ENCODE measurements around the gene TMEM138.

TMEM138 gene

DNA sequence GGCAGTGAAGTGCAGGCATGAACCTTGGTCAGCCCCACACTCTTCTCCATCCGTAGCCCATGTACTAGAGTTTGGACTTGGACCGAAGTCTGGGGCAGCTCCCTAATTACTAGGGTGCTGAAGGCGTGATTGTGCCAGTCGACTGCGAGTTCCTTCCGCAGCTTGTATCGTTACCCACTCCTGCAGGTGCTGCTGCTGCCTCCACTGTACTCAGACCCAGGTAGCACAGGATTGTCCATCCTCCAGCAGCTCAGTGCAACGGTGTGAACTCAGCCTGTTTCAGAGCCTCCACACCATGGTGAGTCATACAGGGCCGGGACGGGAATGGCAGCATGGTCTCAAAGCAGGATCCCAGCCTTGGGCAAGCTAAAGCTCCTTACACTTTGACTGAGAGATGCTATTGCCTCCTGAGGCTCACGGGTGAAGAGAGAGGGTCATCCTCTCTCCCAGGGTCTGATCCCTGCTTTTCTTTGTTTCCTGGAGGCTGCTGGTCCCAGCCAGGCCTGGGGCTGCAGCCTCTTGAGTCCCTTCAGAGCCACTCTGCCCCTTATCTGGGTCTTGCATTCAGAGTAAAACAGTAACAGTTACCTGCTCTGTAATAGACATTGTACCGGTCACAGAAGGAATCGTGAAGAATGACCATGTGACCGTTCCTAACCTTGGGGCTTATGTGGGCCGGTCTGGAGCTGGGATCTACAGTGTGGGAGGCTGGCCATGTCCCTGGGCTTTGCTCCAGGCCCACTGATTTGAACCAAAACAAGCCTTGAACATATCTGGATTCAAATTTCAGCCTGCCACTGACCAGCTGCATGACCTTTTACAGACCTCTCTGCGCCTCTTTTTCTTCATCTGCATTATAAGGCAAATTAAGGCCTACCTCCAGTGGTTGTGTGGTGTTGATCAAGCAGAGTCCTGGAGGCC, 27.5 kb upstream of the TMEM138 start:
- Mint-ChIP-seq H3K4me3 (peak overlapping the region; percentile 92), H3K36me3 (ENCODE audit: insufficient read depth) (peaks cover 25% of the 10 kb centered on the region), H3K9me3 (no peaks in the 10 kb centered on the region), H3K27ac (ENCODE audit: low read depth) (no peak overlapping the region), H3K27me3 (no peaks in the 10 kb centered on the region), H3K4me1 (peaks cover 41% of the 10 kb centered on the region)
- no peak for DNase-seq (ENCODE audit: low spot score in 2 of 2)
- no peak for ATAC-seq (replicated peaks; ENCODE audit: extremely low read depth, poor library complexity, severe bottlenecking)

GRCh38 chr11:61335355-61335710, 26.8 kb upstream of the TMEM138 start:
- H3K4me3 Mint-ChIP-seq: no peak overlapping the region
- ATAC-seq (replicated peaks; ENCODE audit: extremely low read depth, poor library complexity, severe bottlenecking) (no peak), DNase-seq (ENCODE audit: low spot score in 2 of 2) (no peak)
- H3K4me1 Mint-ChIP-seq: peaks cover 36% of the 10 kb centered on the region
- H3K9me3 Mint-ChIP-seq: no peaks in the 10 kb centered on the region
- H3K27ac Mint-ChIP-seq (ENCODE audit: low read depth): no peak overlapping the region
- peaks cover 22% of the 10 kb centered on the region for H3K36me3 Mint-ChIP-seq (ENCODE audit: insufficient read depth)
- no peaks in the 10 kb centered on the region for H3K27me3 Mint-ChIP-seq

DNA sequence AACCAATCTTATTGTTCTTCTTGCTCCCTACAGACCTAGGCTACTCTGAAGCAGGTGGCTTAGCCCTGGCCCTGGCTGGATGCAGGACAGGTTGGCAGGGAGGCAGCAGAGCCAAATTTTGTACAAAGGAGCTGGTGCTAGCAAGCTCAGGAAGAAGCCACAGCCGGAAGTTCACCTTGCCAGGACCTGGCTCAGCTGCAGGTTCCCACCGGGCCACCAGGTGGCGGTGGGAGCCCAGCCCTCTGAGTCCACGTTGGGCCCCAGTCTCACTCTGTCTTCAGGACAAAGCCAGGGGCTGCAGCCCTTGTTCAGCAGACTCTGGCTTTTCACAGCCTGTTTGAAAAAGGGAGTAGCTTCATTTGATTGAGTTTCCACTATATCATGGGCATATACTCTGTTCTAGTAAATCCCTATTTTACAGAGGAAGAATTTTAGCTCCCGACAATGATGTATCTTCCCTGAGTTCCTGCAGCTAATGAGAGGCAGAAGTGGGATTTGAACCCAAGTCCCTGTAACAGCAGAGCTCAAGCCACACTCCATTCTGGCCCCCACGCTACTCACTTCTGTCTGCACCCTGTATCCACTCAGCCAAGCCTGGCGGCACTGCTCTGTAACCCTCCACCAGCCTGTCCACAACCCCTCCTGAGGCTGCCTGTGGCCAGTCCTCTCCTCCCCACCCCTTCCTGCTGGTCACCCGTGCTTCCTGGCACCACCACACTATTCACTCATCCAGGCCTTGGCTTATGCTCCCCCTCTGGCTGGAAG, 25.8 kb upstream of the TMEM138 start:
- Mint-ChIP-seq H3K4me1 (peaks cover 29% of the 10 kb centered on the region), H3K36me3 (ENCODE audit: insufficient read depth) (peaks cover 18% of the 10 kb centered on the region), H3K4me3 (no peak overlapping the region), H3K27me3 (no peaks in the 10 kb centered on the region), H3K9me3 (no peaks in the 10 kb centered on the region), H3K27ac (ENCODE audit: low read depth) (peak overlapping the region; percentile 32)
- ATAC-seq (replicated peaks; ENCODE audit: extremely low read depth, poor library complexity, severe bottlenecking) (peak; percentile 45), DNase-seq (ENCODE audit: low spot score in 2 of 2) (peak; percentile 71 to 73)

DNA sequence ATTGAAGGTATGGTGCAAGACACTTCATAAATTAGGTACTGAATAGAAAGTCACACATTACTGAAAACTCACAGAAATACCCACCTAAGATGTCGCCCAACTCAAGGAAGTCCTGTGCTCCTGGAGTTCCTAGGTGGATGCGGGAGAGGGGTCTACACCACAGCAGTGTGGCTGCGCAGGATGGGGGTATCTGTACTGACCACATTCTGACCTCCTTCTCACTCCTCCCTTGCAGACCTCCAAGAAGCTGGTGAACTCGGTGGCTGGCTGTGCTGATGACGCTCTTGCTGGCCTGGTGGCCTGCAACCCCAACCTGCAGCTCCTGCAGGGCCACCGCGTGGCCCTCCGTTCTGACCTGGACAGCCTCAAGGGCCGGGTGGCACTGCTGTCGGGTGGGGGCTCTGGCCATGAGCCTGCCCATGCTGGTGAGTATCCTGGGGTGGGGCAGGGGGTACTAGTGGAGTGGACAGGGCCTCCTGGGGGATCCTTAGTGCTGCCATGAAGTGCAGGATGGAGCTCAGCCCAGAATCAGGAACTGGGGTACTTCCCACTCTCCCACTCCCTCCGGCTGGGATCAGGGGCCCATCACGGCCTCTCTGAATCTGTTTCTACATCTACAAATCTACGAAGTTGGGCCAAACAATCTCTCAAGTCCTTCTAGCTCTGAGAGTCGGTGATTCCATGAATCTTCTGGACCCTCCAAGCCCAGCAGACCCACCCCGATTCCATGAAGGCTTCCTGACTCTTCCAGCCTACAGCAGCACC, 24.3 kb upstream of the TMEM138 start:
- Mint-ChIP-seq H3K36me3 (ENCODE audit: insufficient read depth) (peaks cover 15% of the 10 kb centered on the region), H3K4me3 (no peak overlapping the region), H3K9me3 (no peaks in the 10 kb centered on the region), H3K27ac (ENCODE audit: low read depth) (peak overlapping the region; percentile 52), H3K4me1 (peaks cover 14% of the 10 kb centered on the region), H3K27me3 (no peaks in the 10 kb centered on the region)
- no peak for DNase-seq (ENCODE audit: low spot score in 2 of 2)
- no peak for ATAC-seq (replicated peaks; ENCODE audit: extremely low read depth, poor library complexity, severe bottlenecking)

GRCh38 chr11:61338783-61339489, 23.2 kb upstream of the TMEM138 start:
- no peak overlapping the region for H3K4me3 Mint-ChIP-seq
- no peaks in the 10 kb centered on the region for H3K9me3 Mint-ChIP-seq
- peaks cover 6% of the 10 kb centered on the region for H3K4me1 Mint-ChIP-seq
- DNase-seq (ENCODE audit: low spot score in 2 of 2): no peak
- H3K27me3 Mint-ChIP-seq: no peaks in the 10 kb centered on the region
- peaks cover 5% of the 10 kb centered on the region for H3K36me3 Mint-ChIP-seq (ENCODE audit: insufficient read depth)
- no peak for ATAC-seq (replicated peaks; ENCODE audit: extremely low read depth, poor library complexity, severe bottlenecking)
- H3K27ac Mint-ChIP-seq (ENCODE audit: low read depth): peak overlapping the region; percentile 52

DNA sequence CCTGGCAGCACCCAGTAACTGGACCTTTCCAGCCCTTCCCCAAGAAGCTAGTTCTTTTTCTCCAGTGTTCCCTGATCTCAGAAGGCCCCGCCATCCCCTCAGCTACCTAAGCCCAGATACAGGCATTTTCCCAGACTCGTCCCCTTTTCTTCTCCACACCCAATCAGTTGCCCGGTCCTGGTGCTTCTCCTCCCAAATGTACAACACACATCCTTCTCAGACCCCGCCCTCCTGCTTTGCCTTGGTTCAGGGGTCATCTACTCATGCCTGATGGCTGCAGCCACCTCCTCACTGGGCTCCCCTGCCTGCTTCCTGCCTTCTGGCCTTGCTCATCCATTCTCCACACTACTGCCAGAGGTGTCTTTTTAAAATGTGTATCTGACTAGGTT, 22.7 kb upstream of the TMEM138 start:
- DNase-seq (ENCODE audit: low spot score in 2 of 2) (no peak), ATAC-seq (replicated peaks; ENCODE audit: extremely low read depth, poor library complexity, severe bottlenecking) (no peak)
- H3K27me3 Mint-ChIP-seq: no peaks in the 10 kb centered on the region
- H3K36me3 Mint-ChIP-seq (ENCODE audit: insufficient read depth): peaks cover 5% of the 10 kb centered on the region
- peaks cover 6% of the 10 kb centered on the region for H3K4me1 Mint-ChIP-seq
- no peak overlapping the region for H3K27ac Mint-ChIP-seq (ENCODE audit: low read depth)
- H3K9me3 Mint-ChIP-seq: no peaks in the 10 kb centered on the region
- no peak overlapping the region for H3K4me3 Mint-ChIP-seq

DNA sequence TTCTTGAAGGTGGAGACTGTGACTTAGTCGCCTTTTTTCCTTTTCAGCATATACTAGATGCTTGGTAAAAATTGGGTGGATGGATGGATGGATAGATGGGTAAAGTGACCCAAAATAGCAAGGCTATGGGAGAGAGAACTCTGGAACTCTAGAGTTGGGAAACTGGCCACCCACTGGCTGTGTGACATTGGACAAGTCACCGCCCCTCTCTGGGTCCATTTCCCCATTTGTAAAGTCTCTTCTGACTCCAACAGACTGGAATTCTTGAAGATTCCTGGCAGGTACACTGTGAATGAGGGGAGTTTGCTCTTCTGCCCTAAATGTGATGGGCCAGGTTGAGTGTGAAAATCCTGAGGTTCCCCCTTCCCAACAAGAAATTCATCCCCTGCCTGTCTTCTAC, 21.2 kb upstream of the TMEM138 start:
- Mint-ChIP-seq H3K9me3 (no peaks in the 10 kb centered on the region), H3K27me3 (no peaks in the 10 kb centered on the region), H3K36me3 (ENCODE audit: insufficient read depth) (peaks cover 5% of the 10 kb centered on the region), H3K4me1 (peaks cover 6% of the 10 kb centered on the region), H3K4me3 (no peak overlapping the region), H3K27ac (ENCODE audit: low read depth) (no peak overlapping the region)
- no peak for DNase-seq (ENCODE audit: low spot score in 2 of 2)
- no peak for ATAC-seq (replicated peaks; ENCODE audit: extremely low read depth, poor library complexity, severe bottlenecking)

GRCh38 chr11:61341706-61342105, 20.5 kb upstream of the TMEM138 start:
- ATAC-seq (replicated peaks; ENCODE audit: extremely low read depth, poor library complexity, severe bottlenecking) (no peak), DNase-seq (ENCODE audit: low spot score in 2 of 2) (no peak)
- peaks cover 5% of the 10 kb centered on the region for H3K4me1 Mint-ChIP-seq
- no peak overlapping the region for H3K27ac Mint-ChIP-seq (ENCODE audit: low read depth)
- H3K9me3 Mint-ChIP-seq: no peaks in the 10 kb centered on the region
- peaks cover 5% of the 10 kb centered on the region for H3K36me3 Mint-ChIP-seq (ENCODE audit: insufficient read depth)
- H3K4me3 Mint-ChIP-seq: no peak overlapping the region
- no peaks in the 10 kb centered on the region for H3K27me3 Mint-ChIP-seq

DNA sequence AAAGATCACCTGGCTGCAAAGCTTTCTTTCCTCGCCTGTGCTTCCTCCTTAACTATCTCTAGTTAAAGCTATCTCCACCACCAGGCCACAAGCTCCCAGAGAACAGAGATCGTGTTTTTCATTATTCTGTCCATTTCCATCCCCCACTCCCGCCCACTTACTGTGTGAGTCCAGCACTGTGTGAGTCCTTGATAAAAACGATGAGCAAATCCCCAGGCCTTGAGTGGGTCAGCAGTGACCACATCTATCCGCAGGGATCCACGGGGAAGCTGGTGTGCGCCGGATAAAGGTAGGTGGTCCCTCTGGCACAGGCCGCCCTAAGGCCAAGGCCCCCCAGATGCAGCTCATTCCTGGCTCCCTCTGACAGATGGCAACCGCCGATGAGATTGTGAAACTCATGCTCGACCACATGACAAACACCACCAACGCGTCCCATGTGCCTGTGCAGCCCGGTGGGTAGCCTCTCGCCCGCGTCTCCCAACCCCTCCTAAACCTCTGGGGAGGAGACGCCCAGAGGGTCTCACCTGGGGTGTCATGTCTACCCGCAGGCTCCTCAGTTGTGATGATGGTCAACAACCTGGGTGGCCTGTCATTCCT, 19.9 kb upstream of the TMEM138 start:
- Mint-ChIP-seq H3K9me3 (no peaks in the 10 kb centered on the region), H3K27ac (ENCODE audit: low read depth) (no peak overlapping the region), H3K36me3 (ENCODE audit: insufficient read depth) (peaks cover 5% of the 10 kb centered on the region)

GRCh38 chr11:61343792-61344745, 18.1 kb upstream of the TMEM138 start:
- H3K27ac Mint-ChIP-seq (ENCODE audit: low read depth): no peak overlapping the region
- H3K27me3 Mint-ChIP-seq: no peaks in the 10 kb centered on the region
- H3K36me3 Mint-ChIP-seq (ENCODE audit: insufficient read depth): peaks cover 9% of the 10 kb centered on the region
- no peak overlapping the region for H3K4me3 Mint-ChIP-seq
- ATAC-seq (replicated peaks; ENCODE audit: extremely low read depth, poor library complexity, severe bottlenecking) (no peak), DNase-seq (ENCODE audit: low spot score in 2 of 2) (no peak)
- no peaks in the 10 kb centered on the region for H3K9me3 Mint-ChIP-seq
- no peaks in the 10 kb centered on the region for H3K4me1 Mint-ChIP-seq

More for the DNA sequence above, 19.9 kb upstream of the TMEM138 start:
- no peak for ATAC-seq (replicated peaks; ENCODE audit: extremely low read depth, poor library complexity, severe bottlenecking)
- Mint-ChIP-seq H3K4me3 (no peak overlapping the region), H3K4me1 (no peaks in the 10 kb centered on the region), H3K27me3 (no peaks in the 10 kb centered on the region)
- DNase-seq (ENCODE audit: low spot score in 2 of 2): no peak

DNA sequence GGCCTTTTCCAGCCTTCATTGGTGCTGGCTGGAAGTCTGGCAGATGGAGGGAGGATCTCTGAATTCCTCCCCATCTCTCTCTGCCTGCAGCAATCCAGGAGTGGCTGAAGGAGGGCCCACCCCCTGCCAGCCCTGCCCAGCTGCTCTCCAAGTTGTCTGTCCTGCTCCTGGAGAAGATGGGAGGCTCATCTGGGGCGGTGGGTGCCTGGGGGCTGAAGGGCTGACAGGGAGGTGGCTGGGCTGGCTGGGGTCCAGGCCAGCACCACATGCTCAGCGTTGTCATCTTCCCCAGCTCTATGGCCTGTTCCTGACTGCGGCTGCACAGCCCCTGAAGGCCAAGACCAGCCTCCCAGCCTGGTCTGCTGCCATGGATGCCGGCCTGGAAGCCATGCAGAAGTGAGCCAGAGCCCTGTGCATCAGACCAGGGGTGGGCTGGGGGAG, 17.0 kb upstream of the TMEM138 start:
- peaks cover 11% of the 10 kb centered on the region for H3K36me3 Mint-ChIP-seq (ENCODE audit: insufficient read depth)

More for the DNA sequence above, 17.0 kb upstream of the TMEM138 start:
- ATAC-seq (replicated peaks; ENCODE audit: extremely low read depth, poor library complexity, severe bottlenecking): no peak
- Mint-ChIP-seq H3K4me3 (no peak overlapping the region), H3K4me1 (no peaks in the 10 kb centered on the region), H3K27me3 (no peaks in the 10 kb centered on the region), H3K27ac (ENCODE audit: low read depth) (no peak overlapping the region), H3K9me3 (no peaks in the 10 kb centered on the region)
- no peak for DNase-seq (ENCODE audit: low spot score in 2 of 2)
